Activated T-cell treated with anti-CD3 and anti-CD28 coated beads, Interleukin-2, amount 50 U/mL, for 72 hours (primary cell): ENCODE data around the gene CFAP52. TPM values are rescaled to one million over a fixed set of nuclear protein-coding genes. Genes with fewer than 3 reads are reported as not detected.
A peak's percentile ranks its signal among the peaks of the same experiment; 100 is the strongest.
"Not testable (repeated sequence)": the region's sequence is repeated elsewhere in the genome, so short reads cannot be mapped to it uniquely, and the experiment has no call there.

ENCODE experiments used
- ATAC-seq, 2 donors: fragments of 150-1000 bp; cut with Tn5 transposase; replicated peaks in 1 of 2; 2 replicates each; pipeline ENCODE4 v1.10.0; 2021; ENCODE audit warnings: moderate library complexity in 2 of 2, mild to moderate bottlenecking in 1 of 2
- DNase-seq, 2 donors: peaks; one replicate each; pipeline ENCODE4 v3.0.0; 2021 to 2022; ENCODE audit warnings: mixed read lengths in 1 of 2
- H3K27ac Mint-ChIP-seq: one replicate; pipeline ENCODE4 v1.8.0; 2022; ENCODE audit warnings: mild to moderate bottlenecking, moderate library complexity, mixed read lengths
- H3K27me3 Mint-ChIP-seq: one replicate; pipeline ENCODE4 v1.8.0; 2022; ENCODE audit warnings: low read depth, mixed read lengths
- H3K36me3 Mint-ChIP-seq, 2 donors: one replicate each; pipeline ENCODE4 v1.8.0; 2022; ENCODE audit warnings: mixed read lengths in 2 of 2, mild to moderate bottlenecking in 1 of 2; ENCODE audit not compliant: insufficient read depth in 2 of 2
- H3K4me1 Mint-ChIP-seq: one replicate; pipeline ENCODE4 v1.8.0; 2022; ENCODE audit warnings: low read depth, mixed read lengths
- H3K4me3 Mint-ChIP-seq, 2 donors: one replicate each; pipeline ENCODE4 v1.8.0; 2022; ENCODE audit warnings: mild to moderate bottlenecking in 2 of 2, mixed read lengths in 2 of 2, moderate library complexity in 2 of 2
- H3K9me3 Mint-ChIP-seq, 2 donors: one replicate each; pipeline ENCODE4 v1.8.0; 2022; ENCODE audit warnings: mixed read lengths in 2 of 2
- total RNA-seq, 2 donors: library from RNA; stranded (reverse); gene quantifications; one replicate each; pipeline ENCODE4 v1.2.3, GENCODE V29; 2022

CFAP52 gene
- total RNA-seq, 2 donors from 2014 or later = 0.28 to 0.77 TPM

DNA sequence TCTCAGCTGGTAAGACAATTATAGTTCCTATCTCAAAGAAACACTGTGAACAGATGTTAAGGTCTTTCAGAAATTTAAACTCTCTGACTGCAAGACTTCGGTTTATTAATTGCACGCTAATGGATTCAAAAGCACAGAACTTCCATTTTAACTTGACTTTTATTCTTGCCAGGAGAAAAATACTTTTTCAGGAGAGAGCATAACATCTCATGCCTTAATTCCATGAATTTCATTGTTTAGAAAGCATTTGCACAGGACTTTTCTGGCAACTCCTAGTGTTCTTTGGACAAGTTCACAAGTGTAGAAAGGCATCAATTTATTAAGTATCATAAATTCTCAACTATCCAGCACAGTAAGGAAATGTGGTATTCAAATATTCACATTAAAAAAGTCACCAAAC is 23.3 kb upstream of the CFAP52 start:
- no peaks in the 10 kb centered on the region for H3K27me3 Mint-ChIP-seq
- no peak for ATAC-seq

DNA sequence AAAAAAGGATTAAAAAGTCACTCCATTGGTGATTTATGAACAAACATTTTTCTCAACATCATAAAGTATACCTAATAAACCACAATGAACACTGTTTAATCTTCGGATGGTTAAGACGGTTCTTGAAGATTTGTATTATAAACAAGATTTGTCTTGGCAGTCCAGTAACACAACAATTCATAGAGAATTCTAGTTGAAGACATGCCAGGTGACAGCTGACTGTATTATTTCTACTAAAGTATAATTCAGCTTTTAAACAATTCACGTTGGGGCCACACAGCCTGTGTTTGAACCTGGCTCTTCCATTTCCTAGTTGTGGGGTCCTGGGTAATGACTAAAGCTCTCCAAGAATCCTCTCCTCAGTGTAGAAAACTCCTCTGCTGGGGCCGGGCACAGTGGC is 22.8 kb upstream of the CFAP52 start:
- Mint-ChIP-seq H3K27me3 (no peaks in the 10 kb centered on the region), H3K4me1 (peaks cover 12% of the 10 kb centered on the region), H3K4me3 (no peak overlapping the region), H3K36me3 (no peaks in the 10 kb centered on the region), H3K9me3 (no peaks in the 10 kb centered on the region), H3K27ac (no peak overlapping the region)
- DNase-seq (no peak), ATAC-seq (no peak)

More for the DNA sequence above, 23.3 kb upstream of the CFAP52 start:
- H3K4me3 Mint-ChIP-seq = no peak overlapping the region
- no peaks in the 10 kb centered on the region for H3K9me3 Mint-ChIP-seq
- no peak overlapping the region for H3K27ac Mint-ChIP-seq
- H3K4me1 Mint-ChIP-seq = peaks cover 12% of the 10 kb centered on the region
- H3K36me3 Mint-ChIP-seq = no peaks in the 10 kb centered on the region
- no peak for DNase-seq

DNA sequence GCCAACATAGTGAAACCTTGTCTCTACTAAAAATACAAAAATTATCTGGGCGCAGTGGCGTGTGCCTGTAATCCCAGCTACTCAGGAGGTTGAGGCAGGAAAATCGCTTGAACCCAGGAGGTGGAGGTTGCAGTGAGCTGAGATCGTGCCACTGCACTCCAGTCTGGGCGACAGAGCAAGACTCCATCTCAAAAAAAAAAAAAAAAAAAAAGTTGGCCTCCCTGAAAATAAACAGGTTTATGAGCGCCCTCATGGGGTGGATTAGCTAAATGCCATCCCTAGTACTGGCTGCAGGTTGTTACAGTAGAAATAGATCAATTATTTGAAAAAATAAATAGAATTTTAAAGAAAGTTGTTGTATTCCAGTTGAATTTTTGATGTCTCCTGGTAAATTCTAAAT is 21.7 kb upstream of the CFAP52 start:
- DNase-seq (peak; percentile 63 to 64), ATAC-seq (peak; percentile 47 to 54)
- not testable (repeated sequence) for H3K27ac Mint-ChIP-seq, H3K4me3 Mint-ChIP-seq, H3K9me3 Mint-ChIP-seq, H3K27me3 Mint-ChIP-seq, H3K36me3 Mint-ChIP-seq, H3K4me1 Mint-ChIP-seq

DNA sequence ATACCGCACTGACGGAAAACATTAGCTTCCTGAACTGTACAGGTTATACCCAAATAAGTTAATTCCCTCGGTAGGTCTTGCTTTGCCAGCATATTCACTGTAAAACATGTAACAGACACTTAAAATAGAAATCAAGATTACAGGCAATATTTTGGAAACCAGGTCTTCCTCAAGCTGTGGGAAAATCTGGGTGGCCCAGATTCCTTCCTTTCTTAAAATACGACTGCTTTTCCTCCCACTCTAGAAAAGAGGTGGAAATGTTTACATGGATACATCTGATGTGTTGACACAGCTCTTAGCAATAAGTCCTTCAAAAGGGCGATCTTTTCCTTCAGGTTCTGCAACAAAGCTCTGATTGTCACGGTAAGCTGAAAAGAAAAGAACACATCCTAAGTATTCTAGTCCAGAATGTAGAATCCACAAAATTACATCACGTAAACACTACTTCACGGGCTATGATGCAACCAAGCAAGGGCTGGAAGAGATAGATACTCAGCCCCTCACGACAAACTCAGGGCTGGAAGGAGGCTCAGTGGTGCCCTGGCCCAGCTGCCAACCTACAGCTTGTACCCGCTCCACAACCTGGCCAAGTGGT is 19.2 kb upstream of the CFAP52 start:
- no peak for ATAC-seq
- Mint-ChIP-seq H3K4me1 (no peaks in the 10 kb centered on the region), H3K4me3 (no peak overlapping the region), H3K27ac (no peak overlapping the region), H3K36me3 (no peaks in the 10 kb centered on the region), H3K9me3 (no peaks in the 10 kb centered on the region), H3K27me3 (no peaks in the 10 kb centered on the region)
- no peak for DNase-seq

DNA sequence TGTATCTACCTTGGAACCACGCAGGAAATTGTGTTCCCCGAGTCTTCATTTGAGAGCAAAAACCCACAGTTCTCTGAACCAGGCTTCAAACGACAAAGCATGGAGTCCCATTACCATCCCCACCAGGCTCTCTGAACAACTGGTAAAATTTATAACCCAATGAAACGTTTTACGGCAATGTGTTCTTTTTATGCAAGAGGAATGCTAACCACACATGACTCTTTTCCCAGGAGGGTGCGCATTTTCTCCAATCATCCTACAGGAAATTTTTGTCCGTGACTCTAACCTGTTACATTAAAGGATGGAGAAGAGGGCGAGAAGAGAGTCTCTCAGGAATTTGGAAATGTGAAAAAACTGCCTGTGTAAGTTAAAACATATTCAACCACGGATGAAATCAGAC is 18.6 kb upstream of the CFAP52 start:
- Mint-ChIP-seq H3K4me3 (no peak overlapping the region), H3K4me1 (no peaks in the 10 kb centered on the region), H3K27me3 (no peaks in the 10 kb centered on the region), H3K27ac (no peak overlapping the region), H3K9me3 (no peaks in the 10 kb centered on the region), H3K36me3 (no peaks in the 10 kb centered on the region)
- DNase-seq (no peak), ATAC-seq (no peak)

DNA sequence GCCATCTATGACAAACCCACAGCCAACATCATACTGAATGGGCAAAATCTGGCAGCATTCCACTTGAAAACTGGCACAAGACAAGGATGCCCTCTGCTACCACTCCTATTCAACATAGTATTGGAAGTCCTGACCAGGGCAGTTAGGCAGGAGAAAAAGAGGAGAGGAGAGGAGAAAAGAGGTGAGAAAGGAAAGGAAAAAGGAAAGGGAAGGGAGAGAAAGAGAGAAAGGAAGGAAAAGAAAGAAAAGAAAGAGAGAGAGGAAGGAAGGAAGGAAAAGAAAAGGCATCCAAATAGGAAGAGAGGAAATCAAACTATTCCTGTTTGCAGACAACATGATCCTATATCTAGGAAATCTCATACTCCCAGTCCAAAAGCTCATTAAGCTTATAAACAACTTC is 12.3 kb upstream of the CFAP52 start:
- Mint-ChIP-seq H3K27me3 (no peaks in the 10 kb centered on the region), H3K27ac (no peak overlapping the region)

DNA sequence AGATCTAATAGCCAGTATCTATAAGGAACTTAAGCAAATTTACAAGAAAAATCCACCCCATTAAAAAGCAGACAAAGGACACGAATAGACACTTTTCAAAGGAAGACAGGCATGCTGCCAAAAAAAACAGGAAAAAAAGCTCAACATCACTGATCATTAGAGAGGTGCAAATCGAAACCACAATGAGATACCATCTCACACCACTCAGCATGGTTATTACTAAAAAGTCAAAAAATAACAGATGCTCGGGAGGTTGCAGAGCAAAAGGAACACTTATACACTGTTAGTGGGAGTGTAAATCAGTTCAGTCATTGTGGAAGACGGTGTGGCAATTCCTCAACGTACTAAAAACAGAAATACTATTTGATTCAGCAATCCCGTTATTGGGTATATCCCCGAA is 10.4 kb upstream of the CFAP52 start:
- DNase-seq (no peak), ATAC-seq (no peak)
- H3K36me3 Mint-ChIP-seq = peaks cover 2 to 9% of the 10 kb centered on the region in 2 donors
- peaks cover 28% of the 10 kb centered on the region for H3K4me1 Mint-ChIP-seq
- H3K4me3 Mint-ChIP-seq = peak overlapping the region in 1 of 2 donors; percentile 53
- peak overlapping the region; percentile 43 for H3K27ac Mint-ChIP-seq
- H3K9me3 Mint-ChIP-seq = no peaks in the 10 kb centered on the region
- no peaks in the 10 kb centered on the region for H3K27me3 Mint-ChIP-seq

More for the DNA sequence above, 12.3 kb upstream of the CFAP52 start:
- H3K36me3 Mint-ChIP-seq = peaks cover 2 to 8% of the 10 kb centered on the region in 2 donors
- DNase-seq (no peak), ATAC-seq (no peak)
- H3K4me1 Mint-ChIP-seq = peaks cover 28% of the 10 kb centered on the region
- H3K4me3 Mint-ChIP-seq = no peak overlapping the region
- no peaks in the 10 kb centered on the region for H3K9me3 Mint-ChIP-seq

DNA sequence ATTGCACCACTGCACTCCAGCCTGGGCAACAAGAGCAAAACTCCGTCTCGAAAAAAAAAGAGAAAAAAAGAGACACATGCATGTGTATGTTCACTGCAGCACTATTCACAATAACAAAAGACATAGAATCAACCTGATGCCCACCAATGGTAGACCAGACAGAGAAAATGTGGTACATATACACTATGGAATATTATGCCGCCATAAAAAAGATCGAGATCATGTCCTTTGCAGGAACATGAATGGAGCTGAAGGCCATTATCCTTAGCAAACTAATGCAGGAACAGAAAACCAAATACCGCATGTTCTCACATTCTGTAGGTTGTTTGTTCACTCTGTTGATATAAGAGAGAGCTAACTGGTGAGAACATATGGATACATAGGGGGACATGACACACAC is 9.7 kb upstream of the CFAP52 start:
- not testable (repeated sequence) for H3K27ac Mint-ChIP-seq, H3K27me3 Mint-ChIP-seq, H3K36me3 Mint-ChIP-seq, DNase-seq, H3K9me3 Mint-ChIP-seq, ATAC-seq
- H3K4me1 Mint-ChIP-seq = peaks cover 28% of the 10 kb centered on the region
- peak overlapping the region in 1 of 2 donors; percentile 14 for H3K4me3 Mint-ChIP-seq

DNA sequence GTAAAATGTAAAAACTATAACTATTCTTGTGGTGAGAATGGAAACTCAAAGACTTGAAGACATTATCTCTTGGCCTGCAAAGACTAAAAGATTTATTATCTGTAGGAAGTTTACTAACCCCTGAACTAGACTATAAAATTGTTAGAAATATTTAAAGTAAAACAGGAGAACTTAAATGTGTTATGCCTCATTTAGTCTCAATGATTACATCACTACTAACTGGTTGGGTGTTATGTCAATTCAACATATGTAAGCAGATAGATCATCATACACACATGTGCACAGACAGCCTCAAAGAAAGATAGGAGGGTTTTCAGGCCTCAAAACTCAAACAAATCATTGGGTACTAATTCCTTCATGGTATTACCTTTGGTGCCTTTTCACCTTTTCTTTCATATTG is 8.4 kb upstream of the CFAP52 start:
- Mint-ChIP-seq H3K27me3 (no peaks in the 10 kb centered on the region), H3K9me3 (no peaks in the 10 kb centered on the region), H3K36me3 (peaks cover 2 to 9% of the 10 kb centered on the region in 2 donors), H3K4me1 (peaks cover 28% of the 10 kb centered on the region), H3K27ac (no peak overlapping the region), H3K4me3 (no peak overlapping the region)
- ATAC-seq (no peak), DNase-seq (no peak)

DNA sequence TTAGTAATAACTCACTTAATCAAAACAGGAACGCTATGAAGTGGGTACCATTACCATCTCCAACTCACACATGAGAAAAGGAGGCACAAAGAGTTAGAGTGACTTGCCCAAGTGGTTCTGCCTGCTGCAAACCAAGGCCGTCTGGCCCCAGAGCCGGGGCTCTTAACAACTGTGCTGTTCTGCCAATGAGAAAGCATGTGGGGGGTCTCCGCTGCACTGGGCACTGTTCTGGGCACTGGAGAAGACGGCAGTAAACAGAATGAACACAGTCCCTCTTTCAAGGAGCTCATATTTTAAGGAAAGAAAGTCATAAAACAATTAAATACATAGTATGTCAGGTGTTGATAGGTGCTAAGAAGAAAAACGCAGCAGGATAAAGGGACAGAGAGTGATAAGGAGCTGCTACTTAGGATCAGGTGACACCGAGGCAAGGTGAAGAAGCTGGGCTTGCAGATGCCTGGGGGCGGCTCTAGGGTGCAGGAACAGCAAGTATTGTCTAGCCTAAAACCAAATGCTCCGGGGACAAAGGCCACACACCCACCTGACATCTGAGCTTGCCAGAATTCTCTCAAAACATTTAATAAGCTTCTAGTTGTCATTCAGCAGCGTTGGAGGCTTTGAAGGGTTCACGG is 7.4 kb upstream of the CFAP52 start:
- Mint-ChIP-seq H3K9me3 (no peaks in the 10 kb centered on the region), H3K4me1 (peaks cover 28% of the 10 kb centered on the region), H3K27ac (peak overlapping the region; percentile 30)

DNA sequence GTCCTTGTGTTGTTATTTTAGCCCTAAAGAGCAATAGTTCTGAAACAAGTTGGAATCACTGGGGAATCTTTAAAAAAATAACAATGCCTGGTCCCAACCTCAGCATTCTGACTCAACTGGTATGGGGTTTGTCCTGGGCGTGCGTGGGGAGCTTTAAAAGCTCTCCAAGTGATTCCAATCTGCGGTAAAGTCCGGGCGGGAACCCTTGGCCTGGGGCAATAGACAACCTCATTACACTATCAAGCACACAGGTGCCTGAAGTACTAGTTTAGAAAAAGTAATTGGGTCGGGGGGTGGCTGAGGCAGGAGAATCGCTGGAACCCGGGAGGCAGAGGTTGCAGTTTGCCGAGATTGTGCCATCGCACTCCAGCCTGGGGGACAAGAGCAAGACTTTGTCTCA is 5.2 kb upstream of the CFAP52 start:
- H3K4me1 Mint-ChIP-seq = peaks cover 26% of the 10 kb centered on the region
- no peak overlapping the region for H3K4me3 Mint-ChIP-seq
- H3K36me3 Mint-ChIP-seq = peaks cover 3 to 9% of the 10 kb centered on the region in 2 donors
- H3K27ac Mint-ChIP-seq = no peak overlapping the region
- ATAC-seq (no peak), DNase-seq (no peak)
- H3K9me3 Mint-ChIP-seq = no peaks in the 10 kb centered on the region
- H3K27me3 Mint-ChIP-seq = no peaks in the 10 kb centered on the region

More for the DNA sequence above, 7.4 kb upstream of the CFAP52 start:
- no peak for ATAC-seq
- Mint-ChIP-seq H3K4me3 (no peak overlapping the region), H3K27me3 (no peaks in the 10 kb centered on the region), H3K36me3 (peaks cover under 1 to 7% of the 10 kb centered on the region in 2 donors)
- DNase-seq = no peak

DNA sequence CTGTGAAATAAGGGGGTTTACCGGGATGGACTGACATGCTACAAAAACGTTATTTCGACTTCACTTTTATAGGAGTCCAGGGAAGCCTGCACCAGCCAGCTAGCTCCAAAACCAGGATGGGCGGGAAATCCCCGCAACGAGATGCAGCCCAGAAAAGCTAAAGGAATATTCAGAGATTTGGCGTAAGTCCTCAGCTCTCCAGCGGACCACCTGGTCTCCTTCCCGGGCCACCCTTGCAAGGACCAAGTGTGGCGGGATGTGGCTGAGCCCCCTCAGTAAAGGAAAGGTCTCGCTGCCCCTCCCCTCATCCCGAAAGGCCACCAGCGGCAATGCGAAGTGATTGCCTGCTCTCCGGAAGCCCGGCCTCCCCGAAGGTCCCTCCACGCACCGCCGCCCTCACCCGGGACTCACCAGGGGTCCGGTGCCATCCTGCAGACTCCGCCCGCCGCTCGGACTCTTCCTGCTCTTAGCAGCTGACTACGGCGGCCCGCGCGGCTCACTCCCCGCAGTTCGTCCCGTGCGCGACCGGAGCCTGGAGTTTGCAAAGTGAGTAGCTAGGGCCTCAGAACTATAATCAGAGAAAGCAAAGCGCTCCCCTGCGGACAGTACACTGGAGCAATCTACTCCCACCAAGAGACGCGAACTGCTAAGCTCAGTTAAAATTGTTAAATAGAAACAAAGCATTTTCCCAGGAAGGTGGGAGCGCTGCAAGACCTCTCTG is 901 bp upstream of the CFAP52 start, which contains the start of gene STX8:
TSS of gene STX8 (minus strand) at position 440 of the 721 bp plus-strand sequence. CDS start at position 428, 12 bp downstream.
- H3K9me3 Mint-ChIP-seq = no peaks in the 10 kb centered on the region
- peaks cover 21% of the 10 kb centered on the region for H3K4me1 Mint-ChIP-seq
- peak within 1 kb of the TSS; percentile 80 for H3K27ac Mint-ChIP-seq

DNA sequence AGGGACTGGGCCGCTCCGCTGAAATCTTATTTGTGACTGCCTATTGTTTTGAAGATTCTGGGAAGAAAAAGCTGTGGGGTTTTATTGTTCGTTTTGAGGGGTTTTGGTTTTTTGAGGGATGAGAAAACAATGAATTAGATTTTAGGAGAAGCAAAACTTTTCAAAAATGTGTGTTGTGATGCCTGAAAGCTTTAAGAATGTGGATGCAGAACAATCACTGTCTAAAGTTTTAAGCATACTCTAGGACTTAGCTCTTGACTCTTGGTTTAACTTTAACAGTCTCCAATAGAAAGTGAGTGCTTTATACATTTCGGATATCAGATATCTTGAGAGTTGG is 899 bp downstream of the CFAP52 start:
- H3K27me3 Mint-ChIP-seq = no peaks in the 10 kb centered on the region
- peaks cover 21% of the 10 kb centered on the region for H3K4me1 Mint-ChIP-seq
- peak overlapping the region; percentile 50 to 89 for H3K4me3 Mint-ChIP-seq
- ATAC-seq (no peak), DNase-seq (no peak)
- H3K27ac Mint-ChIP-seq = no peak overlapping the region
- H3K9me3 Mint-ChIP-seq = no peaks in the 10 kb centered on the region
- peaks cover 3% of the 10 kb centered on the region in 2 donors for H3K36me3 Mint-ChIP-seq

More for the DNA sequence above, 901 bp upstream of the CFAP52 start, which contains the start of gene STX8:
- ATAC-seq = peak; percentile 84 to 93
- peak; percentile 89 for DNase-seq
- H3K4me3 Mint-ChIP-seq = peak within 1 kb of the TSS; percentile 89 to 95
- no peaks in the 10 kb centered on the region for H3K27me3 Mint-ChIP-seq
- H3K36me3 Mint-ChIP-seq = peaks cover 3% of the 10 kb centered on the region in 2 donors
